Measurements from ENCODE around the gene PDSS1. TPM values are rescaled to one million over a fixed set of nuclear protein-coding genes. Genes with fewer than 3 reads are reported as not detected.
"Not testable (repeated sequence)": the region's sequence is repeated elsewhere in the genome, so short reads cannot be mapped to it uniquely, and the experiment has no call there.

Gene PDSS1
- total and polyA plus RNA-seq, 4 donors: 6.0 to 7.6 (median 7.1) TPM

DNA sequence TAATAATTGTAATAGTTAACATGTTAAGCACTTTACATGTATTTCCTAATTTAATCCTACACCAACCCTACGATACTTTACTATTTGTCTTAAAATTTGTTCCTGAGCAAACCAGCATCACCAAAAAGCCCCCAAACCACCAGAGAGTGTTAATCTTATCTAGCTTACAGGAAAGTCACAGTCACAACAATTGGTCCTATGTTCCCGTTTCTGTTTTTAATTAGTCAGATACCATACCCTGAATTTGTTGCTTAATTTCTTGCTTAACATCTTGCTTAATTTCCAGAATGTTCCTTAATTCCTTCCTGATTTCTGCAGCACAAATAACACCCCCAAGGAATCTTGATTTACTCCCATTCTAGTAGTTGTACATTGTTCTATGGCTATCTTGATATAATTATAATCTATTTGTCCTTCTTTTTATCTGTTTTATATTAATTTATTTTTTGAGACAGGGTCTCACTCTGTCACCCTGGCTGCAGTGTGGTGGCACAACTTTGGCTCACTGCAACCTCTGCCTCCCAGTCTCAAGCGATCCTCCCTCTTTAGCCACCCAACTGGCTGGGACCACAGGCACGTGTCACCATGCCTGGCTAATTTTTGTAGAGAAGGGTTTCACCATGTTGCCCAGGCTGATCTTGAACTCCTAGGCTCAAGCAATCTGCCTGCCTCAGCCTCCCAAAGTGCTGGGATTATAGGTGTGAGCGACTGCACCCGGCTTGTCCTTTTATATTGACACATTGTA lies 6.6 kb upstream of the PDSS1 start:
- no peak for TF ChIP-seq ATF3 (IDR thresholded peaks at IDR 0.05)
- no peak for TF ChIP-seq NR2F2 (IDR thresholded peaks at IDR 0.05)
- no peak for TF ChIP-seq YY1 (IDR thresholded peaks at IDR 0.05)
- TF ChIP-seq HNF4A (conservative IDR thresholded peaks at IDR 0.05): no peak
- TF ChIP-seq RXRA (IDR thresholded peaks at IDR 0.05): no peak
- no peak for TF ChIP-seq RAD21 (IDR thresholded peaks at IDR 0.05)
- TF ChIP-seq FOXA1 (IDR thresholded peaks at IDR 0.05): no peak
- TF ChIP-seq TAF1 (conservative IDR thresholded peaks at IDR 0.05): no peak
- no peak for TF ChIP-seq CTCF (IDR thresholded peaks at IDR 0.05; ENCODE audit: low read depth, low read length, missing input control)
- no peak for TF ChIP-seq EGR1 (IDR thresholded peaks at IDR 0.05; ENCODE audit: low read depth in 2 of 2)
- no peak for TF ChIP-seq JUND (IDR thresholded peaks at IDR 0.05)
- TF ChIP-seq SP1 (IDR thresholded peaks at IDR 0.05): no peak
- no peak for TF ChIP-seq FOXA2 (IDR thresholded peaks at IDR 0.05)
- no peak for TF ChIP-seq HNF4G (IDR thresholded peaks at IDR 0.05)
- no peak for TF ChIP-seq ZBTB33 (IDR thresholded peaks at IDR 0.05)
- TF ChIP-seq, protein P1, sequence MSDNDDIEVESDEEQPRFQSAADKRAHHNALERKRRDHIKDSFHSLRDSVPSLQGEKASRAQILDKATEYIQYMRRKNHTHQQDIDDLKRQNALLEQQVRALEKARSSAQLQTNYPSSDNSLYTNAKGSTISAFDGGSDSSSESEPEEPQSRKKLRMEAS (IDR thresholded peaks at IDR 0.05): no peak
- no peak for TF ChIP-seq REST (IDR thresholded peaks at IDR 0.05)
- no peaks in the 10 kb centered on the region for H3K9me3 ChIP-seq (ENCODE audit: control insufficient read depth in 4 of 4, low read length in 3 of 4)
- peaks cover 0 to 5% (median 0%) of the 10 kb centered on the region in 4 donors for H3K27me3 ChIP-seq (ENCODE audit: control insufficient read depth in 4 of 4, insufficient read depth in 4 of 4, low read length in 3 of 4)
- DNase-seq (ENCODE audit: low spot score): no peak
- H3K9ac ChIP-seq (ENCODE audit: low read depth in 1 of 2, low read length in 2 of 2): no peak overlapping the region
- no peak overlapping the region for H3K27ac ChIP-seq (ENCODE audit: low read depth in 1 of 2, low read length in 2 of 2)
- H3K4me3 ChIP-seq (ENCODE audit: low read depth in 1 of 3, low read length in 3 of 3): no peak overlapping the region
- H3K4me1 ChIP-seq (ENCODE audit: control insufficient read depth in 4 of 4, insufficient read depth in 4 of 4, low read length in 3 of 4): peaks cover 0 to 1% (median 0%) of the 10 kb centered on the region in 4 donors
- H3K36me3 ChIP-seq (ENCODE audit: control insufficient read depth in 4 of 4, insufficient read depth in 3 of 4, low read depth in 1 of 4, low read length in 3 of 4): no peaks in the 10 kb centered on the region
- 71% methylated on average over 6 of the region's 6 CpGs for WGBS

DNA sequence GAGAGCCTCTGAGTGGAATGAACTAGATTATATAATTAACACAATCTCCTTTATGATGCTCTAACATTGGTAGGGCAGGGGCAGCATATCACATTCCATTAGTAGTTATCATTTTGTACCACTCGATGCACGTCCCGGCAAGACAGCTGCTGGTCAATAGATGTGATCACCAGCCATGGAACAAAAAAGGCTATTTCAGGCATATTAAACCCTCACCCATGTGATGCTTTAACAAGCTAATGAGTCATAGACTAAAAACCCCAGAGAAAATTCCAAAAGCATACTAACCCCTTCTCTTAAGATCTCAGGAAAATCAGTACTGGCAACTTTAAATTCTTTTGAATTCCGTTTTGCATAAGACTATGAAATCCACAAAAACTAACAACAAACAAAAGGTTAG lies 3.0 kb upstream of the PDSS1 start:
- not testable (repeated sequence) for H3K27me3 ChIP-seq (ENCODE audit: control insufficient read depth in 4 of 4, insufficient read depth in 4 of 4, low read length in 3 of 4); H3K27ac ChIP-seq (ENCODE audit: low read depth in 1 of 2, low read length in 2 of 2); H3K4me3 ChIP-seq (ENCODE audit: low read depth in 1 of 3, low read length in 3 of 3); H3K9ac ChIP-seq (ENCODE audit: low read depth in 1 of 2, low read length in 2 of 2); H3K9me3 ChIP-seq (ENCODE audit: control insufficient read depth in 4 of 4, low read length in 3 of 4); DNase-seq (ENCODE audit: low spot score); H3K36me3 ChIP-seq (ENCODE audit: control insufficient read depth in 4 of 4, insufficient read depth in 3 of 4, low read depth in 1 of 4, low read length in 3 of 4)
- peaks cover 5 to 20% (median 12%) of the 10 kb centered on the region in 4 donors for H3K4me1 ChIP-seq (ENCODE audit: control insufficient read depth in 4 of 4, insufficient read depth in 4 of 4, low read length in 3 of 4)
- 88% methylated on average over 4 of the region's 4 CpGs for WGBS

All from liver (tissue), 9 donors.